Lower leg skin (tissue), 4 donors: ENCODE results near the gene BTN3A1. TPM values are rescaled to one million over a fixed set of nuclear protein-coding genes. Genes with fewer than 3 reads are reported as not detected.
A peak's percentile ranks its signal among the peaks of the same experiment; 100 is the strongest.

ENCODE experiments used
- DNase-seq, 2 donors: peaks; one replicate each; pipeline ENCODE4 v3.0.0-alpha.2; 2019; ENCODE audit warnings: low spot score in 2 of 2
- H3K4me3 ChIP-seq: fragments of 200-600 bp; sonication (generic); 2 replicates; pipeline ENCODE4 v1.5.1; 2017; ENCODE audit warnings: mild to moderate bottlenecking, low read depth; ENCODE audit not compliant: poor library complexity, severe bottlenecking
- POLR2A ChIP-seq, 2 donors: fragments of 450-650 bp; IDR thresholded peaks; one replicate each; pipeline ENCODE4 v1.6.1; 2016 to 2017; ENCODE audit warnings: antibody characterized with exemption in 2 of 2, mild to moderate bottlenecking in 1 of 2, moderate library complexity in 1 of 2
- WGBS, 2 donors: methylation state at CpG; one replicate each; pipeline ENCODE4 v1.1.5; 2018; 5-methylcytosine and 5-hydroxymethylcytosine counted together
- intact Hi-C: fragments of 100-400 bp; cut with DNase I; formaldehyde crosslinking; loops from one replicate; pipeline ENCODE4 v1.15.0; 2023; ENCODE audit warnings: low total_unique reads
- total RNA-seq, 4 donors: library from RNA; depleted of rRNA; stranded (reverse); fragments of >200 nt; gene quantifications; one replicate each; pipeline ENCODE4 v1.1.0, GENCODE V29; 2016
- TF ChIP-seq, protein P1 (sequence below), 3 donors: fragments of 450-650 bp; IDR thresholded peaks; one replicate each; pipeline ENCODE4 v1.5.1; 2016; ENCODE audit warnings: antibody characterized with exemption in 3 of 3, mild to moderate bottlenecking in 3 of 3, moderate library complexity in 2 of 3

Gene BTN3A1
- total RNA-seq, 4 donors from 2014 or later, result 10.4 to 17.7 (median 15.1) TPM

- no peak for DNase-seq
- no peak overlapping the region for H3K4me3 ChIP-seq
- intact Hi-C loops, result no loop called here
- 83 to 88% methylated on average over 4 of the region's 4 CpGs for WGBS, 2 donors
- TF ChIP-seq, protein P1, sequence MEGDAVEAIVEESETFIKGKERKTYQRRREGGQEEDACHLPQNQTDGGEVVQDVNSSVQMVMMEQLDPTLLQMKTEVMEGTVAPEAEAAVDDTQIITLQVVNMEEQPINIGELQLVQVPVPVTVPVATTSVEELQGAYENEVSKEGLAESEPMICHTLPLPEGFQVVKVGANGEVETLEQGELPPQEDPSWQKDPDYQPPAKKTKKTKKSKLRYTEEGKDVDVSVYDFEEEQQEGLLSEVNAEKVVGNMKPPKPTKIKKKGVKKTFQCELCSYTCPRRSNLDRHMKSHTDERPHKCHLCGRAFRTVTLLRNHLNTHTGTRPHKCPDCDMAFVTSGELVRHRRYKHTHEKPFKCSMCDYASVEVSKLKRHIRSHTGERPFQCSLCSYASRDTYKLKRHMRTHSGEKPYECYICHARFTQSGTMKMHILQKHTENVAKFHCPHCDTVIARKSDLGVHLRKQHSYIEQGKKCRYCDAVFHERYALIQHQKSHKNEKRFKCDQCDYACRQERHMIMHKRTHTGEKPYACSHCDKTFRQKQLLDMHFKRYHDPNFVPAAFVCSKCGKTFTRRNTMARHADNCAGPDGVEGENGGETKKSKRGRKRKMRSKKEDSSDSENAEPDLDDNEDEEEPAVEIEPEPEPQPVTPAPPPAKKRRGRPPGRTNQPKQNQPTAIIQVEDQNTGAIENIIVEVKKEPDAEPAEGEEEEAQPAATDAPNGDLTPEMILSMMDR (IDR thresholded peaks at IDR 0.05), result no peak
- no peak for TF ChIP-seq POLR2A (IDR thresholded peaks at IDR 0.05)
Measured at GRCh38 chr6:26389349-26389894, 12.7 kb upstream of the BTN3A1 start.

GRCh38 chr6:26390531-26390930 is 11.5 kb upstream of the BTN3A1 start:
- whole genome bisulfite sequencing, 2 donors, result 83 to 94% methylated on average over 5 of the region's 5 CpGs
- intact Hi-C loops, result no loop called here

GRCh38 chr6:26392932-26393636 is 9.0 kb upstream of the BTN3A1 start:
- WGBS, 2 donors, result 66 to 83% methylated on average over 4 of the region's 4 CpGs
- TF ChIP-seq POLR2A (IDR thresholded peaks at IDR 0.05), result no peak
- no peak overlapping the region for H3K4me3 ChIP-seq
- intact Hi-C loops, result no loop called here
- DNase-seq, result no peak

More at GRCh38 chr6:26390531-26390930, 11.5 kb upstream of the BTN3A1 start:
- H3K4me3 ChIP-seq, result no peak overlapping the region
- no peak for DNase-seq
- TF ChIP-seq, protein P1 (IDR thresholded peaks at IDR 0.05), result no peak
- TF ChIP-seq POLR2A (IDR thresholded peaks at IDR 0.05), result no peak

GRCh38 chr6:26394289-26394688 is 7.8 kb upstream of the BTN3A1 start:
- 65 to 84% methylated on average over 1 of the region's 1 CpG for WGBS, 2 donors
- DNase-seq, result peak in 1 of 2 donors; percentile 35
- intact Hi-C loops, result no loop called here
- TF ChIP-seq, protein P1 (IDR thresholded peaks at IDR 0.05), result no peak
- no peak overlapping the region for H3K4me3 ChIP-seq

DNA sequence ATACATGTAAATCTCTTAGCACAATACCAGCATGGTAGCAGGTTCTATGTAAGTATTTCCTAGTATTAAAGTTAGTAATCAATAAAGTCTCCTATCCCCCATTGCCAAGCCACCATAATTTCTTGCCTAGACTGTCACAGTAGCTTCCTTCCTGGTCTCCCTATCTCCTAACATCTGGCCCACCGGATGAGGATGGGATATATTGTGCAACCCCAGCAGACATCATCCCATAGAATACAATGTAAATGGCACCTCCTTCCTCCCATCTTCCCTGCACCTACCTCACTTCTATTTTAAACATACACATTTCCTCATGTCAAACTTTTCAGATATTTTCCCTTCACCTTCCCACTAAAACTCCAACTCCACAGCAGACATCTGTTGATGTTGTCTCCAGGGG is 3.5 kb upstream of the BTN3A1 start:
- 88 to 94% methylated on average over 1 of the region's 1 CpG for WGBS, 2 donors
- intact Hi-C loops, result no loop called here
- TF ChIP-seq POLR2A (IDR thresholded peaks at IDR 0.05), result no peak
- TF ChIP-seq, protein P1 (IDR thresholded peaks at IDR 0.05), result no peak
- no peak for DNase-seq
- no peak overlapping the region for H3K4me3 ChIP-seq

DNA sequence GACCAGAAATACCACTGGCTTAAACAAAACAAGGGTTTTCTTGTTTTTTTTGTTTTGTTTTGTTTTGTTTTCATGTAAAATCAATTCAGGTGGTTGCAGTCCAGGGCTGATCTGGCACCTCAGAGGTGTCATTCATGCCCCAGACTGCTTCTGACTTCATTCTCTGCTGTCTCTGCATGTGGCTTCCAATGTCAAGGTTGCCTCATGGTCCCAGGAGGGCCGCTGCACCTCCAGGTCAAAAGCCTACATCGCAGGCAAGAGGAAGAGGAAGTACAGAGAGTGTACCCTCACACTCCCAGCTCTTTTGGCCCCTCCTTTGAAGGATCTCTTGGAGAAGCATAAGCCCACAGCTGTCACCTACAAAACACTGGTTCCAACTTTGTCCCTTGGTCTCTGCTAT is 1.4 kb upstream of the BTN3A1 start:
- 74 to 83% methylated on average over 2 of the region's 2 CpGs for WGBS, 2 donors
- H3K4me3 ChIP-seq, result no peak overlapping the region
- no peak for DNase-seq
- TF ChIP-seq, protein P1 (IDR thresholded peaks at IDR 0.05), result no peak
- TF ChIP-seq POLR2A (IDR thresholded peaks at IDR 0.05), result no peak
- intact Hi-C loops, result no loop called here
